CD14-positive monocyte (primary cell): ENCODE results near the gene GNG10. TPM values are rescaled to one million over a fixed set of nuclear protein-coding genes. Genes with fewer than 3 reads are reported as not detected.

Experiments
- DNase-seq, 3 donors: peaks; one replicate each; pipeline ENCODE4 v3.0.0-alpha.2; 2011 to 2022
- H2AFZ ChIP-seq: 2 replicates; pipeline ENCODE4 v1.6.0; 2012; ENCODE audit warnings: mild to moderate bottlenecking, low read depth, low read length, inconsistent platforms; ENCODE audit not compliant: insufficient read depth, poor library complexity, severe bottlenecking
- H3K27ac ChIP-seq, 2 donors: 1 replicate in 1 of 2; 2 replicates in 1 of 2; pipeline ENCODE4 v1.5.1; 2012 to 2013; ENCODE audit warnings: low read length in 2 of 2, control low read depth in 1 of 2, inconsistent platforms in 1 of 2, low read depth in 1 of 2, mild to moderate bottlenecking in 1 of 2
- H3K27me3 ChIP-seq, 2 donors: one replicate each; pipeline versions ENCODE4 v1.6.0 to v1.6.1; 2011 to 2013; ENCODE audit warnings: low read length in 2 of 2; ENCODE audit not compliant: control insufficient read depth in 2 of 2, insufficient read depth in 2 of 2
- H3K36me3 ChIP-seq, 2 donors: replicated peaks in 1 of 2; 1 replicate in 1 of 2; 2 replicates in 1 of 2; pipeline versions ENCODE4 v1.5.1 to v1.6.1; 2012 to 2013; ENCODE audit warnings: low read length in 2 of 2, control low read depth in 1 of 2, inconsistent platforms in 1 of 2, mild to moderate bottlenecking in 1 of 2; ENCODE audit not compliant: insufficient read depth in 2 of 2, control insufficient read depth in 1 of 2
- H3K4me1 ChIP-seq, 2 donors: 1 replicate in 1 of 2; 2 replicates in 1 of 2; pipeline versions ENCODE4 v1.5.1 to v1.6.1; 2012 to 2013; ENCODE audit warnings: low read length in 2 of 2, control low read depth in 1 of 2, inconsistent platforms in 1 of 2, mild to moderate bottlenecking in 1 of 2, moderate library complexity in 1 of 2; ENCODE audit not compliant: insufficient read depth in 2 of 2, control insufficient read depth in 1 of 2
- H3K4me2 ChIP-seq: replicated peaks from 2 replicates; pipeline ENCODE3; 2012; ENCODE audit warnings: low read length, moderate library complexity, mild to moderate bottlenecking; ENCODE audit not compliant: poor library complexity, severe bottlenecking; ENCODE audit errors: extremely low read depth
- H3K4me3 ChIP-seq, 3 experiments: fragments of 200-600 bp in 1 of 3; sonication (generic) in 1 of 3; replicated peaks in 1 of 3; 1 replicate in 2 of 3; 2 replicates in 1 of 3; pipeline ENCODE4 v1.5.1; 2011 to 2013; ENCODE audit warnings: low read length in 3 of 3, mild to moderate bottlenecking in 3 of 3, control low read depth in 2 of 3, low read depth in 2 of 3, inconsistent platforms in 1 of 3, moderate library complexity in 1 of 3
- H3K79me2 ChIP-seq: 2 replicates; pipeline ENCODE4 v1.6.0; 2012; ENCODE audit warnings: mild to moderate bottlenecking, control low read depth, inconsistent platforms, low read length, moderate library complexity; ENCODE audit not compliant: insufficient read depth
- H3K9ac ChIP-seq: 2 replicates; pipeline ENCODE4 v1.6.0; 2017; ENCODE audit warnings: low read length, mild to moderate bottlenecking; ENCODE audit not compliant: insufficient read depth, poor library complexity, severe bottlenecking
- H3K9me3 ChIP-seq, 2 donors: replicated peaks in 1 of 2; 1 replicate in 1 of 2; 2 replicates in 1 of 2; pipeline versions ENCODE4 v1.5.1 to v1.6.1; 2012 to 2013; ENCODE audit warnings: low read length in 2 of 2, control low read depth in 1 of 2; ENCODE audit not compliant: control insufficient read depth in 1 of 2, insufficient read depth in 1 of 2
- H4K20me1 ChIP-seq: 2 replicates; pipeline ENCODE4 v1.6.0; 2012; ENCODE audit warnings: mild to moderate bottlenecking, low read length, control low read depth, moderate library complexity; ENCODE audit not compliant: insufficient read depth
- H3K27ac Mint-ChIP-seq, 7 donors: one replicate each; pipeline ENCODE4 v1.8.0; 2020; ENCODE audit warnings: mild to moderate bottlenecking in 7 of 7, mixed read lengths in 7 of 7, moderate library complexity in 6 of 7, inconsistent platforms in 2 of 7
- H3K27me3 Mint-ChIP-seq, 3 donors: one replicate each; pipeline ENCODE4 v1.8.0; 2021 to 2022; ENCODE audit warnings: low read depth in 3 of 3, mild to moderate bottlenecking in 3 of 3, mixed read lengths in 3 of 3, moderate library complexity in 3 of 3, inconsistent platforms in 1 of 3
- H3K36me3 Mint-ChIP-seq, 2 donors: one replicate each; pipeline ENCODE4 v1.8.0; 2020; ENCODE audit warnings: mixed read lengths in 2 of 2, inconsistent platforms in 1 of 2, mild to moderate bottlenecking in 1 of 2
- H3K4me1 Mint-ChIP-seq: one replicate; pipeline ENCODE4 v1.8.0; 2020; ENCODE audit warnings: mild to moderate bottlenecking, mixed read lengths
- H3K4me3 Mint-ChIP-seq, 2 donors: one replicate each; pipeline ENCODE4 v1.8.0; 2020; ENCODE audit warnings: mild to moderate bottlenecking in 2 of 2, mixed read lengths in 2 of 2, moderate library complexity in 1 of 2
- H3K9me3 Mint-ChIP-seq, 7 donors: one replicate each; pipeline ENCODE4 v1.8.0; 2020 to 2022; ENCODE audit warnings: mixed read lengths in 7 of 7, mild to moderate bottlenecking in 6 of 7, moderate library complexity in 6 of 7, inconsistent platforms in 2 of 7
- CTCF ChIP-seq: fragments of 200-600 bp; IDR thresholded peaks from one replicate; pipeline ENCODE4 v1.8.0; 2022; ENCODE audit warnings: antibody characterized with exemption, mild to moderate bottlenecking
- WGBS: methylation state at CpG from one replicate; pipeline ENCODE4 v1.1.5; 2013; ENCODE audit warnings: missing lambda C conversion rate; ENCODE audit not compliant: insufficient coverage; 5-methylcytosine and 5-hydroxymethylcytosine counted together
- intact Hi-C, 2 donors: fragments of 100-400 bp; cut with micrococcal nuclease; formaldehyde crosslinking; loops; one replicate each; pipeline versions ENCODE4 v1.15.0 to v1.15.1; 2023
- polyA plus RNA-seq, 3 donors: library from polyadenylated mRNA; depleted of rRNA in 1 of 3; unstranded in 2 of 3; stranded (reverse) in 1 of 3; fragments of 300-500 nt in 2 of 3; fragments of >200 nt in 1 of 3; fragmentation: Illumina TruSeq in 2 of 3; gene quantifications; 1 replicate in 2 of 3; 2 replicates in 1 of 3; pipeline ENCODE4 v1.2.3, GENCODE V29; 2012 to 2021

The GNG10 gene
- polyA plus RNA-seq, 3 donors, result 42.9 to 84.1 (median 67.9) TPM

- no peaks in the 10 kb centered on the region for H3K36me3 Mint-ChIP-seq
- peaks cover 0 to 3% (median 0%) of the 10 kb centered on the region in 7 donors for H3K9me3 Mint-ChIP-seq
- no peak overlapping the region for H3K4me3 ChIP-seq
- H3K27me3 Mint-ChIP-seq, result peaks cover 1 to 4% (median 3%) of the 10 kb centered on the region in 3 donors
- WGBS, result no CpG with 5 or more reads among the region's 2 CpGs
- no peaks in the 10 kb centered on the region for H3K4me1 Mint-ChIP-seq
- H3K27ac Mint-ChIP-seq, result no peak overlapping the region
- H3K9ac ChIP-seq, result no peak overlapping the region
- no peaks in the 10 kb centered on the region for H3K79me2 ChIP-seq
- no peaks in the 10 kb centered on the region for H3K4me1 ChIP-seq
- H3K9me3 ChIP-seq, result no peaks in the 10 kb centered on the region
- H3K4me2 ChIP-seq, result no peak overlapping the region
- no peak overlapping the region for H3K4me3 Mint-ChIP-seq
- no peak overlapping the region for H2AFZ ChIP-seq
- no peak overlapping the region for H3K27ac ChIP-seq
- intact Hi-C loops, result no loop called here
- no peaks in the 10 kb centered on the region for H4K20me1 ChIP-seq
- no peak for TF ChIP-seq CTCF
- H3K27me3 ChIP-seq, result no peaks in the 10 kb centered on the region
- DNase-seq, result no peak
- no peaks in the 10 kb centered on the region for H3K36me3 ChIP-seq
These were observed 58.1 kb downstream of the GNG10 start for GRCh38 chr9:111719541-111719940.

Other genes starting within 250 kb of the GNG10 start
- gene ECPAS, start 177.2 kb upstream of the GNG10 start, polyA plus RNA-seq, result 10 to 100 TPM in 2 of 3 donors, 1 to 10 TPM in 1; 7.4 to 27.6 (median 15.9) TPM
- gene ZNF483, start 136.4 kb upstream of the GNG10 start, polyA plus RNA-seq, result not detected
- 1 to 10 TPM in 1 of 3 donors, under 1 TPM in 2; 0.41 to 1.1 (median 0.68) TPM for gene PTGR1, start 62.0 kb upstream of the GNG10 start, polyA plus RNA-seq
- 1 to 10 TPM; 1.1 to 6.0 (median 1.6) TPM for gene DNAJC25, start 30.3 kb upstream of the GNG10 start, polyA plus RNA-seq
- gene SHOC1, start 133.3 kb downstream of the GNG10 start, polyA plus RNA-seq, result not detected
- gene UGCG, start 235.2 kb downstream of the GNG10 start, polyA plus RNA-seq, result 1 to 10 TPM; 2.7 to 7.9 (median 4.1) TPM